Choroid plexus epithelial cell (primary cell): ENCODE results near the gene ARHGEF7.

Experiments
- DNase-seq: peaks from one replicate; pipeline ENCODE4 v3.0.0-alpha.2; 2010; ENCODE audit warnings: low read depth
- H3K4me3 ChIP-seq: 2 replicates; pipeline ENCODE4 v1.5.1; 2011; ENCODE audit warnings: low read depth, mild to moderate bottlenecking, control low read depth, low read length, moderate library complexity
- TF ChIP-seq, protein P1 (sequence below): conservative IDR thresholded peaks from 2 replicates; pipeline ENCODE4 v1.5.1; 2011; ENCODE audit warnings: low read depth, mild to moderate bottlenecking, control low read depth, inconsistent platforms, low read length, moderate library complexity

ARHGEF7 gene

GRCh38 chr13:111122631-111123030, 7.5 kb downstream of the ARHGEF7 start:
- no peak overlapping the region for H3K4me3 ChIP-seq
- no peak for DNase-seq
- TF ChIP-seq, protein P1, sequence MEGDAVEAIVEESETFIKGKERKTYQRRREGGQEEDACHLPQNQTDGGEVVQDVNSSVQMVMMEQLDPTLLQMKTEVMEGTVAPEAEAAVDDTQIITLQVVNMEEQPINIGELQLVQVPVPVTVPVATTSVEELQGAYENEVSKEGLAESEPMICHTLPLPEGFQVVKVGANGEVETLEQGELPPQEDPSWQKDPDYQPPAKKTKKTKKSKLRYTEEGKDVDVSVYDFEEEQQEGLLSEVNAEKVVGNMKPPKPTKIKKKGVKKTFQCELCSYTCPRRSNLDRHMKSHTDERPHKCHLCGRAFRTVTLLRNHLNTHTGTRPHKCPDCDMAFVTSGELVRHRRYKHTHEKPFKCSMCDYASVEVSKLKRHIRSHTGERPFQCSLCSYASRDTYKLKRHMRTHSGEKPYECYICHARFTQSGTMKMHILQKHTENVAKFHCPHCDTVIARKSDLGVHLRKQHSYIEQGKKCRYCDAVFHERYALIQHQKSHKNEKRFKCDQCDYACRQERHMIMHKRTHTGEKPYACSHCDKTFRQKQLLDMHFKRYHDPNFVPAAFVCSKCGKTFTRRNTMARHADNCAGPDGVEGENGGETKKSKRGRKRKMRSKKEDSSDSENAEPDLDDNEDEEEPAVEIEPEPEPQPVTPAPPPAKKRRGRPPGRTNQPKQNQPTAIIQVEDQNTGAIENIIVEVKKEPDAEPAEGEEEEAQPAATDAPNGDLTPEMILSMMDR = no peak

DNA sequence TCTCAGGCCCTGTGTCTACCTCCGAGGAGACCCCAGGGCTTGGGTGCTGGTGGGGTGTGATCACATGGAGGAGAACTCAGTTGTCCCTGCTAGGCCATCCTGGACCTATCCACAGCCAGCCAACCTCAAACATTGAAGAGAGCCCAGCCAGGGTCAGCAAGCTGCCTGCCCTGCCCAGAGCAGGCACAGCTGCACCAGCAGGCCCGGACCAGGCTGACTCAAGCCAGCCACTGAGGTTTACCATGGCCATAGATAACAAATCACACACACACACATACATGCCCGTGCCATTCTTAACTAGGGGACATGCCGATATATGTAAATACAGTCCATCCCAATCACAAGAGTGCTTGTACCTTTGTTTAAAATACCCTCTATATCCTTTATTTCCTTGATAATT, 8.1 kb downstream of the ARHGEF7 start:
- TF ChIP-seq, protein P1 = no peak
- no peak for DNase-seq

DNA sequence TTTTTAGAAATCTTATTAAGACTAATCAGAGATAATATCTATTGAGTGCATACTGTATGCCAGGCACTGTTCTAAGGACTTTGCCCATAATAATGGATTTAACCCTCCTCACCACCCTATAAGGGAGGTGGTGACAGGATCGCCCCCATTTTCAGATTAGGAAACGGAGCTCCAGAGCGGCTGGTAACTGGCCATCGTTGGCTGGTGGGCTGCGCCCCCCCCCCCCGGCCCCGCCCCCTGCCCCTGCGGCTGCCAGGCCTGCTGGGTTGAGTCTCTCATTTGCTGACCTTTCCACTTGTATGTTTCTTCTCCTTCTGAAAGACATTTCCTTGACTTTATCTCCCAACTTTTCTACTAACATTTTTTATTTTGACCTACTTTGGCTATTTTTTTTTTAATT, 8.5 kb downstream of the ARHGEF7 start:
- TF ChIP-seq, protein P1 = no peak
- DNase-seq = no peak
- no peak overlapping the region for H3K4me3 ChIP-seq

More for the DNA sequence above, 8.1 kb downstream of the ARHGEF7 start:
- no peak overlapping the region for H3K4me3 ChIP-seq

DNA sequence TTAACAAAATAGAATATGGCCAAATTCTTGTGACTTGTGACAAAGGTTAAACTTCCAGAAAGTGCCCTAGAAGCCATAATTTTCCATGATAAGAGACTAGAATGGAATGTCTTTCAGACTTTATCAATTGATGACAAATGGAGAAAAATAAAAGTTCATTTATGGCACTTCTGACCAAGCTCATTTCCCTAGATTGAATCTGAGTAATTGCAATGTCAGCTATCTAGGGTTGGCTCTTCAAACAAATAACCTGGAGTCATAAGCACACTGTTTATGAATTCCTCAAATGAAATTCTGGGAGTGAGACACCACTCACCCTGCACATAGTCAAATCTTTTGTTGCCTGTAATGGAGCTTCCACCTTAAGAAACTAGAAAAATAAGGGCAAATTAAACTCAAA, 11.4 kb downstream of the ARHGEF7 start:
- TF ChIP-seq, protein P1 = no peak
- no peak for DNase-seq
- no peak overlapping the region for H3K4me3 ChIP-seq

DNA sequence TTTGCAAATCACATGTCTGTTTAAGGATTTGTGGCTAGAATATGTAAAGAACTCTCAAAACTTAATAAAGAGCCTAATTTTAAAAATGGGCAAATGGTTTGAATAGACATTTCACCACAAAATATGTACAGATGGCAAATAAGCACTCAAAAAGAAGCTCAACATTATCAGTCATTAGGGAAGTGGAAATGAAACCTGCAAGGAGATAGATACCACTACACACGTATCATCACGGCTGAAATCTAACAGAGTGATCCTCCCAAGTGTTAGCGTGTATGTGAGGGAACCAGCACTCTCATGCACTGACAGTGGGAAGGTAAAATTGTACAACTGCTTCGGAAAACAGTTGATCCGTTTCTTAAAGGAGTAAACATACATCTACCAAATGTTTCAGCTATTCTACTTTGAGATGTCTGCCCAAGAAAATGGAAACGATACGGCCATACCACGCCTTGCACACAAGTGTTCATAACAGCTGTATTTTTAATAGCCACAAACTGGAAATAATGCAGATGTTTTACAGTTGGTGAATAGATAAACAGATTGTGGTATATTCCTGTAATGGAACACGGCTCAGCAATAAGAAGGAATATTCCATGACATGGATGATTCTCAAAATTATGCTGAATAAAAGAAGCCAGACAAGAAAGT, 14.5 kb downstream of the ARHGEF7 start:
- H3K4me3 ChIP-seq = no peak overlapping the region
- DNase-seq = no peak
- TF ChIP-seq, protein P1 = no peak

DNA sequence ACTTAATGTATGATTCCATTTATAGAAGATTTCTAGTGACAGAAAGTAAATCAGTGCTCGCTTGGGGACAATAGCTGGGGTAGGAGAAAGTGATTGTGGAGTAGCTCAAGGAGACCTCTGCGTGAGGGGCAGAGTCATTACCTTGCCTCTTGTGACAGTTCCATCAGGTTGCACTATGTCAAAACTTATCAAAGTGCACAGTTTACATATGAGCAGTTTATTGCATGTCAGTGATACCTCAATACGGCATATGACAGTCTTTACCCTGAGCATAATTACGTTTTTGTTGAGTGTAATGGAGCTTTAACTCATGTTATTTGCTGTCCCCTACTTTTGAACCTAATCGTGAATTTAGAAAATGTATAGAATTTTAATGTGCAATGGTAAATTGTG, 15.0 kb downstream of the ARHGEF7 start:
- no peak overlapping the region for H3K4me3 ChIP-seq
- DNase-seq = no peak
- TF ChIP-seq, protein P1 = no peak

GRCh38 chr13:111131048-111131447, 15.9 kb downstream of the ARHGEF7 start:
- TF ChIP-seq, protein P1 = no peak
- no peak for DNase-seq
- H3K4me3 ChIP-seq = no peak overlapping the region
